ENCODE data around the gene RCOR2.

DNA sequence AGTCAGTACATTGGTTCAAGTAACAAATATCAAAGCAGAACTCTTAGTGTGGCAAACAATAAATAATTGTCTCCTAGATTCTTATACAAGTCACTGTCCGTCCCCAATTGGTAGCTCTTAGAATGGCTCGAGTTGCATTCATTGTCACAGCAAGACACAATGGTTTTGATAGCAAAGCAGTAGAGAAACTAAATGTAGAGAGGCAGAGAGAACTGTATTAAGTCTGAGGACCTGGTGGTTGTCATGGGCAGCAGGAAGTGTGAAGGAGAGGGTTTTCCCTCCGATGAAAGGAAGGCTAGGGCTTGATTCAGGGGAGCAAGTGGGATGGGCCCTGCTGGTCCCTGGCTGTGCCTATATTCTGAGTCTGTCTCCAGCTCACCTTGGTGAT, 36.6 kb downstream of the RCOR2 start:
- TF ChIP-seq POLR2AphosphoS5 (IDR thresholded peaks at IDR 0.05) = no peak
- TF ChIP-seq, protein P1, sequence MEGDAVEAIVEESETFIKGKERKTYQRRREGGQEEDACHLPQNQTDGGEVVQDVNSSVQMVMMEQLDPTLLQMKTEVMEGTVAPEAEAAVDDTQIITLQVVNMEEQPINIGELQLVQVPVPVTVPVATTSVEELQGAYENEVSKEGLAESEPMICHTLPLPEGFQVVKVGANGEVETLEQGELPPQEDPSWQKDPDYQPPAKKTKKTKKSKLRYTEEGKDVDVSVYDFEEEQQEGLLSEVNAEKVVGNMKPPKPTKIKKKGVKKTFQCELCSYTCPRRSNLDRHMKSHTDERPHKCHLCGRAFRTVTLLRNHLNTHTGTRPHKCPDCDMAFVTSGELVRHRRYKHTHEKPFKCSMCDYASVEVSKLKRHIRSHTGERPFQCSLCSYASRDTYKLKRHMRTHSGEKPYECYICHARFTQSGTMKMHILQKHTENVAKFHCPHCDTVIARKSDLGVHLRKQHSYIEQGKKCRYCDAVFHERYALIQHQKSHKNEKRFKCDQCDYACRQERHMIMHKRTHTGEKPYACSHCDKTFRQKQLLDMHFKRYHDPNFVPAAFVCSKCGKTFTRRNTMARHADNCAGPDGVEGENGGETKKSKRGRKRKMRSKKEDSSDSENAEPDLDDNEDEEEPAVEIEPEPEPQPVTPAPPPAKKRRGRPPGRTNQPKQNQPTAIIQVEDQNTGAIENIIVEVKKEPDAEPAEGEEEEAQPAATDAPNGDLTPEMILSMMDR (IDR thresholded peaks at IDR 0.05) = no peak

Measured in esophagus muscularis mucosa (tissue), 3 donors.